WTC11 (cell line): Measurements from ENCODE around the gene ATP12A. TPM values are rescaled to one million over a fixed set of nuclear protein-coding genes. Genes with fewer than 3 reads are reported as not detected.

Source experiments
- ATAC-seq: fragments of 200-7000 bp; cut with Tn5 transposase; 2 replicates; pipeline ENCODE4 v1.10.0; 2021; ENCODE audit warnings: mild to moderate bottlenecking, moderate library complexity
- CTCF ChIA-PET: fragments of 300-600 bp; sonication (Branson Sonifier 250); formaldehyde crosslinking; loops from one replicate; lab custom pipeline; 2021; ENCODE audit warnings: antibody characterized with exemption; lab: Charles Lee
- POLR2A ChIA-PET: fragments of 350-600 bp; sonication (Branson Sonifier 250); formaldehyde crosslinking; loops from one replicate; lab custom pipeline; 2021; ENCODE audit warnings: antibody characterized with exemption; lab: Charles Lee
- DNase-seq: peaks from one replicate; pipeline ENCODE4 v3.0.0; 2021; ENCODE audit warnings: low spot score
- H3K27ac Mint-ChIP-seq: 2 replicates; pipeline ENCODE4 v1.8.0; 2021; ENCODE audit warnings: mixed read lengths
- H3K27me3 Mint-ChIP-seq: 2 replicates; pipeline ENCODE4 v1.8.0; 2021; ENCODE audit warnings: low read depth, mild to moderate bottlenecking, moderate library complexity, mixed read lengths
- H3K36me3 Mint-ChIP-seq: 2 replicates; pipeline ENCODE4 v1.8.0; 2021; ENCODE audit warnings: mixed read lengths
- H3K4me1 Mint-ChIP-seq: 2 replicates; pipeline ENCODE4 v1.8.0; 2022; ENCODE audit warnings: mixed read lengths
- H3K4me3 Mint-ChIP-seq: 2 replicates; pipeline ENCODE4 v1.8.0; 2021; ENCODE audit warnings: mild to moderate bottlenecking, moderate library complexity, mixed read lengths
- H3K9me3 Mint-ChIP-seq: 2 replicates; pipeline ENCODE4 v1.8.0; 2021; ENCODE audit warnings: mixed read lengths
- ATF1 ChIP-seq: sonication (generic); formaldehyde crosslinking; IDR thresholded peaks from 2 replicates; pipeline ENCODE4 v1.8.1; 2023; ENCODE audit warnings: mild to moderate bottlenecking, moderate library complexity, missing genetic modification reagents
- CREM ChIP-seq: sonication (generic); formaldehyde crosslinking; IDR thresholded peaks from 2 replicates; pipeline ENCODE4 v1.8.1; 2022; ENCODE audit warnings: mild to moderate bottlenecking, missing genetic modification reagents, moderate library complexity
- E2F5 ChIP-seq: sonication (generic); formaldehyde crosslinking; IDR thresholded peaks from 2 replicates; pipeline ENCODE4 v1.8.1; 2022; ENCODE audit warnings: mild to moderate bottlenecking, moderate library complexity, missing genetic modification reagents
- ELF4 ChIP-seq: sonication (generic); formaldehyde crosslinking; IDR thresholded peaks from 2 replicates; pipeline ENCODE4 v1.8.1; 2022; ENCODE audit warnings: low read depth, mild to moderate bottlenecking, moderate library complexity, missing genetic modification reagents
- ETV6 ChIP-seq: sonication (generic); formaldehyde crosslinking; IDR thresholded peaks from 2 replicates; pipeline ENCODE4 v1.8.1; 2022; ENCODE audit warnings: mild to moderate bottlenecking, missing genetic modification reagents
- FOXK1 ChIP-seq: sonication (generic); formaldehyde crosslinking; IDR thresholded peaks from 2 replicates; pipeline ENCODE4 v1.8.0; 2022; ENCODE audit warnings: mild to moderate bottlenecking, moderate library complexity, missing genetic modification reagents
- MXD4 ChIP-seq: fragments of 250-450 bp; sonication (Bioruptor Pico); IDR thresholded peaks from 2 replicates; pipeline ENCODE4 v1.8.0; 2021; ENCODE audit warnings: mild to moderate bottlenecking, moderate library complexity, borderline replicate concordance
- NR1H2 ChIP-seq: sonication (generic); formaldehyde crosslinking; IDR thresholded peaks from 2 replicates; pipeline ENCODE4 v1.9.0; 2021; ENCODE audit warnings: mild to moderate bottlenecking, moderate library complexity, missing genetic modification reagents
- PRDM15 ChIP-seq: sonication (generic); formaldehyde crosslinking; IDR thresholded peaks from 2 replicates; pipeline ENCODE4 v1.8.0; 2022; ENCODE audit warnings: missing genetic modification reagents
- PREB ChIP-seq: sonication (generic); formaldehyde crosslinking; IDR thresholded peaks from 2 replicates; pipeline ENCODE4 v1.8.1; 2022; ENCODE audit warnings: mild to moderate bottlenecking, missing genetic modification reagents, moderate library complexity, borderline replicate concordance
- RELA ChIP-seq: sonication (generic); formaldehyde crosslinking; IDR thresholded peaks from 2 replicates; pipeline ENCODE4 v1.8.1; 2022; ENCODE audit warnings: missing genetic modification reagents, mild to moderate bottlenecking, borderline replicate concordance
- SMAD3 ChIP-seq: sonication (generic); formaldehyde crosslinking; IDR thresholded peaks from 2 replicates; pipeline ENCODE4 v1.8.0; 2022; ENCODE audit warnings: missing genetic modification reagents, mild to moderate bottlenecking, borderline replicate concordance
- STAT6 ChIP-seq: sonication (generic); formaldehyde crosslinking; conservative IDR thresholded peaks from 2 replicates; pipeline ENCODE4 v1.8.1; 2023; ENCODE audit warnings: mild to moderate bottlenecking, low read depth, missing genetic modification reagents, moderate library complexity
- TEAD1 ChIP-seq: sonication (generic); formaldehyde crosslinking; IDR thresholded peaks from 2 replicates; pipeline ENCODE4 v1.8.0; 2022; ENCODE audit warnings: mild to moderate bottlenecking, missing genetic modification reagents
- total RNA-seq: library from RNA; stranded (reverse); gene quantifications from 3 replicates; pipeline ENCODE4 v1.2.3, GENCODE V29; 2021

ATP12A gene
- total RNA-seq, 1 experiment from 2014 or later: 1.4 TPM

- TF ChIP-seq STAT6 (CRISPR knock-in tag) (no peak), CREM (CRISPR knock-in tag) (no peak), ATF1 (CRISPR knock-in tag) (no peak), TEAD1 (CRISPR knock-in tag) (no peak), SMAD3 (no peak), MXD4 (no peak)
Measured at GRCh38 chr13:24650161-24650560, 30.0 kb upstream of the ATP12A start (continued).

- POLR2A ChIA-PET: no interaction called here
- TF ChIP-seq RELA (CRISPR knock-in tag): no peak
- no peak for TF ChIP-seq NR1H2 (CRISPR knock-in tag)
- TF ChIP-seq ETV6: no peak
- TF ChIP-seq, all 79 proteins: peak for 0
- CTCF ChIA-PET: no interaction called here
- ATAC-seq (no peak), DNase-seq (no peak)
- Mint-ChIP-seq H3K27ac (no peak overlapping the region), H3K36me3 (no peaks in the 10 kb centered on the region), H3K27me3 (no peaks in the 10 kb centered on the region), H3K4me3 (no peak overlapping the region), H3K9me3 (peaks cover 7% of the 10 kb centered on the region; the same call in 1 of the 2 replicates), H3K4me1 (peaks cover 15% of the 10 kb centered on the region)
Measured at GRCh38 chr13:24651718-24652345, 28.4 kb upstream of the ATP12A start.

GRCh38 chr13:24652359-24652758 lies 27.8 kb upstream of the ATP12A start:
- H3K27ac Mint-ChIP-seq: no peak overlapping the region
- no peaks in the 10 kb centered on the region for H3K36me3 Mint-ChIP-seq
- H3K9me3 Mint-ChIP-seq: peaks cover 7% of the 10 kb centered on the region; the same call in 1 of the 2 replicates
- no peak for DNase-seq
- H3K4me1 Mint-ChIP-seq: peaks cover 15% of the 10 kb centered on the region
- no peak overlapping the region for H3K4me3 Mint-ChIP-seq
- no peaks in the 10 kb centered on the region for H3K27me3 Mint-ChIP-seq
- no peak for ATAC-seq
- POLR2A ChIA-PET: no interaction called here
- CTCF ChIA-PET: interaction anchor here (0.5 kb wide), 1 partner anchor 432 kb away, joined by 3 read pairs; no protein-coding TSS in a partner anchor
- no peak for TF ChIP-seq PREB (CRISPR knock-in tag)
- TF ChIP-seq ELF4 (CRISPR knock-in tag): no peak
- TF ChIP-seq FOXK1 (CRISPR knock-in tag): no peak
- no peak for TF ChIP-seq E2F5
- no peak for TF ChIP-seq PRDM15
